Esophagus squamous epithelium (tissue), 5 donors: Measurements from ENCODE around the gene ESR2. TPM values are rescaled to one million over a fixed set of nuclear protein-coding genes. Genes with fewer than 3 reads are reported as not detected.

Experiments used
- DNase-seq: peaks from one replicate; lab custom pipeline; 2025; lab: John Stamatoyannopoulos, UW
- H3K27ac ChIP-seq, 4 donors: fragments of 200-600 bp; sonication (generic); one replicate each; pipeline ENCODE4 v1.5.1; 2016 to 2019; ENCODE audit warnings: mild to moderate bottlenecking in 1 of 4
- H3K27me3 ChIP-seq, 4 donors: fragments of 200-600 bp; sonication (generic); 1 replicate in 3 of 4; 2 replicates in 1 of 4; pipeline versions ENCODE4 v1.5.1 to v1.6.0; 2017 to 2021; ENCODE audit warnings: antibody characterized with exemption in 1 of 4
- H3K36me3 ChIP-seq, 3 donors: fragments of 200-600 bp; sonication (generic); one replicate each; pipeline ENCODE4 v1.5.1; 2016 to 2019
- H3K4me1 ChIP-seq, 3 donors: fragments of 200-600 bp; sonication (generic); one replicate each; pipeline ENCODE4 v1.5.1; 2017 to 2019
- H3K4me3 ChIP-seq, 4 donors: fragments of 200-600 bp; sonication (generic); 1 replicate in 3 of 4; 2 replicates in 1 of 4; pipeline ENCODE4 v1.5.1; 2016 to 2019; ENCODE audit warnings: mild to moderate bottlenecking in 2 of 4, moderate library complexity in 1 of 4
- H3K9me3 ChIP-seq, 3 donors: fragments of 200-600 bp; sonication (generic); one replicate each; pipeline ENCODE4 v1.5.1; 2016 to 2019
- CTCF ChIP-seq, 6 experiments: fragments of 450-650 bp in 4 of 6; fragments of 200-600 bp in 2 of 6; sonication (generic) in 2 of 6; IDR thresholded peaks; one replicate each; pipeline ENCODE4 v1.5.1; 2016 to 2019; ENCODE audit warnings: antibody characterized with exemption in 6 of 6, mild to moderate bottlenecking in 4 of 6, moderate library complexity in 4 of 6
- POLR2A ChIP-seq, 4 donors: fragments of 450-650 bp; IDR thresholded peaks; one replicate each; pipeline ENCODE4 v1.6.1; 2017; ENCODE audit warnings: antibody characterized with exemption in 4 of 4, mild to moderate bottlenecking in 4 of 4, moderate library complexity in 3 of 4
- WGBS, 2 donors: methylation state at CpG; one replicate each; pipeline ENCODE4 v1.1.5; 2018; 5-methylcytosine and 5-hydroxymethylcytosine counted together
- intact Hi-C: fragments of 100-400 bp; cut with DNase I; formaldehyde crosslinking; loops from one replicate; pipeline ENCODE4 v1.15.0; 2022
- total RNA-seq, 4 donors: library from RNA; depleted of rRNA; stranded (reverse); fragments of >200 nt; gene quantifications; one replicate each; pipeline ENCODE4 v1.1.0, GENCODE V29; 2016
- donor health status: DM: yes; HTN: yes; CAD: no.

Gene ESR2
- total RNA-seq, 4 donors from 2014 or later: 0.29 to 2.7 (median 0.31) TPM; not detected in 1

GRCh38 chr14:64209444-64210131 is 84.6 kb downstream of the ESR2 start:
- intact Hi-C loops: no loop called here
- peaks cover 0 to 95% (median 39%) of the 10 kb centered on the region in 3 donors for H3K36me3 ChIP-seq
- peaks cover 0 to 27% (median 0%) of the 10 kb centered on the region in 3 donors for H3K4me1 ChIP-seq
- H3K27ac ChIP-seq: peak overlapping the region in 1 of 4 donors; percentile 17
- no peak for DNase-seq
- no peaks in the 10 kb centered on the region for H3K27me3 ChIP-seq
- no peak overlapping the region for H3K4me3 ChIP-seq
- WGBS, 2 donors: 73 to 90% methylated on average over 2 to 8 of the region's 21 CpGs
- H3K9me3 ChIP-seq: no peaks in the 10 kb centered on the region
- TF ChIP-seq CTCF (IDR thresholded peaks at IDR 0.05) (no peak), POLR2A (IDR thresholded peaks at IDR 0.05) (no peak)

GRCh38 chr14:64208981-64209380 is 85.2 kb downstream of the ESR2 start:
- Histone ChIP-seq H3K36me3 (peaks cover 0 to 95% (median 33%) of the 10 kb centered on the region in 3 donors), H3K4me3 (no peak overlapping the region), H3K4me1 (peaks cover 0 to 22% (median 0%) of the 10 kb centered on the region in 3 donors), H3K27me3 (no peaks in the 10 kb centered on the region), H3K27ac (no peak overlapping the region), H3K9me3 (no peaks in the 10 kb centered on the region)
- TF ChIP-seq POLR2A (IDR thresholded peaks at IDR 0.05): no peak
- no peak for TF ChIP-seq CTCF (IDR thresholded peaks at IDR 0.05)
- 87 to 89% methylated on average over 3 to 8 of the region's 10 CpGs for WGBS, 2 donors
- intact Hi-C loops: no loop called here
- no peak for DNase-seq

GRCh38 chr14:64208261-64208660 is 85.9 kb downstream of the ESR2 start:
- 100% methylated on average over 6 to 7 of the region's 7 CpGs for WGBS, 2 donors
- H3K4me3 ChIP-seq: no peak overlapping the region
- no peaks in the 10 kb centered on the region for H3K9me3 ChIP-seq
- peaks cover 0 to 95% (median 32%) of the 10 kb centered on the region in 3 donors for H3K36me3 ChIP-seq
- TF ChIP-seq CTCF (IDR thresholded peaks at IDR 0.05) (no peak), POLR2A (IDR thresholded peaks at IDR 0.05) (no peak)
- intact Hi-C loops: no loop called here
- no peak overlapping the region for H3K27ac ChIP-seq
- DNase-seq: no peak
- H3K27me3 ChIP-seq: no peaks in the 10 kb centered on the region
- peaks cover 0 to 15% (median 0%) of the 10 kb centered on the region in 3 donors for H3K4me1 ChIP-seq

- peaks cover 0 to 75% (median 0%) of the 10 kb centered on the region in 3 donors for H3K36me3 ChIP-seq
- WGBS, 2 donors: 93 to 94% methylated on average over 4 of the region's 4 CpGs
- H3K4me3 ChIP-seq: no peak overlapping the region
- intact Hi-C loops: no loop called here
- H3K9me3 ChIP-seq: no peaks in the 10 kb centered on the region
- peaks cover 6 to 26% (median 9%) of the 10 kb centered on the region in 3 donors for H3K4me1 ChIP-seq
- DNase-seq: no peak
- no peak for TF ChIP-seq CTCF (IDR thresholded peaks at IDR 0.05)
- no peak for TF ChIP-seq POLR2A (IDR thresholded peaks at IDR 0.05)
- H3K27ac ChIP-seq: no peak overlapping the region
- no peaks in the 10 kb centered on the region for H3K27me3 ChIP-seq
Measured at GRCh38 chr14:64203366-64204006, 90.7 kb downstream of the ESR2 start.

- Histone ChIP-seq H3K4me1 (peaks cover 6 to 26% (median 9%) of the 10 kb centered on the region in 3 donors), H3K36me3 (peaks cover 0 to 72% (median 0%) of the 10 kb centered on the region in 3 donors), H3K4me3 (no peak overlapping the region), H3K27ac (no peak overlapping the region), H3K9me3 (no peaks in the 10 kb centered on the region), H3K27me3 (no peaks in the 10 kb centered on the region)
- DNase-seq: no peak
- no peak for TF ChIP-seq CTCF (IDR thresholded peaks at IDR 0.05)
- TF ChIP-seq POLR2A (IDR thresholded peaks at IDR 0.05): no peak
- 91 to 92% methylated on average over 10 of the region's 10 CpGs for WGBS, 2 donors
- intact Hi-C loops: no loop called here
Measured at GRCh38 chr14:64202716-64203115, 91.5 kb downstream of the ESR2 start.
